Stromal cell of bone marrow (primary cell): Measurements from ENCODE around the gene PTCD2.
A peak's percentile ranks its signal among the peaks of the same experiment; 100 is the strongest.

ENCODE experiments used
- DNase-seq: peaks from one replicate; pipeline ENCODE4 v3.0.0-alpha.2; 2012; ENCODE audit warnings: low read depth

The PTCD2 gene, protein sequence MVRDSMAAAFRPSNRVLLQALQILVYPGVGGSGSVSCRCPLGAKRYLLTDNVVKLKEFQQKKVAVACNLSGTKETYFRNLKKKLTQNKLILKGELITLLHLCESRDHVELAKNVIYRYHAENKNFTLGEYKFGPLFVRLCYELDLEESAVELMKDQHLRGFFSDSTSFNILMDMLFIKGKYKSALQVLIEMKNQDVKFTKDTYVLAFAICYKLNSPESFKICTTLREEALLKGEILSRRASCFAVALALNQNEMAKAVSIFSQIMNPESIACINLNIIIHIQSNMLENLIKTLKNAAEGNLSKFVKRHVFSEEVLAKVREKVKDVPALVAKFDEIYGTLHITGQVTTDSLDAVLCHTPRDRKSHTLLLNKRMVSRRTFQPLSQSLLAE

DNA sequence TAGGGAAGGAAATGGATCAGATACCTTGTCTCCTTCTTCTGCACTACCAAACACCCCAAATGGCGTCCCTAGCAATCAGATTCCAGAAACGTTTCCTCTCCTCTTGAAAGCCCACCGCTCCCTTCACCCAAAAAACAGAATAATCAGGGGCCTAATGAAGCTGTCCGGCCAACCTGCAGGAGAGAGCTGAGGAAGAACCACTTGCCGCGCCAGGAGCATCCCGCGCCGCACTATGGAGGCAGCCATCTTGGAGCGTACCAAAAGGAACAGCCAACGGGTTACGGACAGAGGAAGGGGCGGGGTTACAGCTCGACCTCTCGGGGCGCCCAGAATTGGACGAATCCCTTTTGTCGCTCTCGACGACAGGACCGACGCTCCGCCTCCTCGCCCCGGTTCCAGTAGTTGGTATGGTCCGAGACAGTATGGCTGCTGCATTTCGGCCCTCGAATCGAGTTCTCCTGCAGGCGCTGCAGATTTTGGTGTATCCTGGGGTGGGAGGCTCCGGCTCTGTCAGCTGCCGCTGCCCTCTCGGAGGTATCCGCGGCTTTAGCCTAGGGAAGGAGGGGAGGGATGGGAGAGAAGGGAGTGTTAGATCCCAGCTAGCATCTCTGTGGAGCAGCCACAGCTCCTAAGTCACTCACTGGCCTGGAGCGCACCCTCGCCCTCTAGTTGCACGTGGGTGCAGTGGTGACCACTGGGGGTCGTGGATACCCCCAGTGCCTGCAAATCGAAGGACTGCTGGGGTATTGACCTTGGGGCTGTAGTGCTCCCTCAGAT, at the start of gene PTCD2, which contains the start of gene MRPS27:
Gene PTCD2, plus strand, starts transcription at position 398 of the 777 bp plus-strand sequence. Its CDS starts 10 bp downstream, at position 408.
Gene MRPS27, minus strand, starts transcription at position 265 of the 777 bp plus-strand sequence. Its CDS starts 19 bp downstream, at position 246.
- peak; percentile 98 for DNase-seq

DNA sequence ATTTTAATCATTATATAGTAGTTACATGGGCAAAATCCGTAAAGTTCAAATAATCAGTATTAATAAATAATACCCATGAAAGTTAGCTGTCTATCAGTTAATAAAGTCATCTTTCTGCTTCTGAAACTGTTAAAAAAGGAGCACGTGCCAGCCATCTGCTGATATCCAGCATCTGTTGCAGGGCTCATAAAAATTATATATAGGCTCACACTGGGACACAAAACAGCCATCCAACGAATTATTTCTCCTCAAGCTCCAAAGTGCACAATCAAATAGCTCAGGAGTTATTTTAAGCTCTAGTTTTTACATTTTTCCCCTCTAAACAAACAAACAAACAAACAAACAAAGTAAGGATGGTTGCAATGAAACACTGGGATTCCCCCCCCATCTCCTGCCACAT, 48.5 kb upstream of the PTCD2 start:
- DNase-seq: no peak

DNA sequence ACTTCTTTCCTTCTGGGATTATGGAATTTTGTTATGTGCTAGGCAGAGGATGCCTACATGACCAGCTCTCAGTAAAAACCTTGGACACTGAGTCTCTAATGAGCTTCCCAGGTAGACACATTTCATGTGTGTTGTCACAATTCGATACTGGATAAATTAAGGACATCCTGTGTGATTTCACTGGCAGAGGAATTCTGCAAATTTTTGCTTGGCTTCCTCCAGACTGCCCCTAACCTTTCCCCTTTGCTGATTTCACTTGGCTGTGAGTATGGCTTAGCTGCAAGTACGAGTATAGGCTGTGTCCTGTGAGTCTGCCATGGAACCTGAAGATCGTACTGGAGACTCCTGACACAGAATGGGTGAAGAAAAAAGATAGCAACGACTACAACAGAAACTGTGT, 47.8 kb upstream of the PTCD2 start:
- no peak for DNase-seq

DNA sequence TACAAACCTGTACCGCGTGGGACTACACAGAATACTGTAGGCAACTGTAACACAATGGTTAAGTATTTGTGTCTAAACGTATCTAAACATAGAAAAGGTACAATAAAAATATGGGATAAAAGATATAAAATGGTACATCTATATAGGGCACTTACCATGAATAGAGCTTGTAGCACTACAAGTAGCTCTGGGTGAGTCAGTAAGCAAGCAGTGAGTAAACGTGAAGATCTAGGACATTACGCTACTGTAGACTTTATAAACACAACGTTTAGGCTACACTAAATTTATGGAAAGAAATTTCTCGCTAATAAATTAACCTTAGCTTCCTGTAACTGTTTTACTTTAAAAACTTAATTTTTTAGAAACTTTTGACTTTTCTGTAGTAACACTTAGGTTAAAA, 46.6 kb upstream of the PTCD2 start:
- DNase-seq: no peak

DNA sequence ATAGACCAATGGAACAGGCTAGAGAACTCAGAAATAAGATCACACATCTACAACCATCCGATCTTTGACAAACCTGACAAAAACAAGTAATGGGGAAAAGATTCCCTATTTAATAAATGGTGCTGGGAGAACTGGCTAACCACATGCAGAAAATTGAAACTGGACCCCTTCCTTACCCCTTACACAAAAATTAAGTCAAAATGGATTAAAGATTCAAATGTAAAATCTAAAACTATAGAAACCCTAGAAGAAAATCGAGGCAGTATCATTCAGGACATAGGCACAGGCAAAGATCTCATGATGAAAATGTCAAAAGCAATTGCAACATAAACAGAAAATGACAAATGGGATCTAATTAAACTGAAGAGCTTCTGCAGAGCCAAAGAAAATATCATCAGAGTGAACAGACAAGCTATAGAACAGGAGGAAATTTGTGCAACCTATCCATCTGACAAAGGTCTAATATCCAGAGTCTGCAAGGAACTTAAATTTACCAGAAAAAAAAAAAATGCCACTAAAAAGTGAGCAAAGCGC, 43.9 kb upstream of the PTCD2 start:
- DNase-seq: no peak

DNA sequence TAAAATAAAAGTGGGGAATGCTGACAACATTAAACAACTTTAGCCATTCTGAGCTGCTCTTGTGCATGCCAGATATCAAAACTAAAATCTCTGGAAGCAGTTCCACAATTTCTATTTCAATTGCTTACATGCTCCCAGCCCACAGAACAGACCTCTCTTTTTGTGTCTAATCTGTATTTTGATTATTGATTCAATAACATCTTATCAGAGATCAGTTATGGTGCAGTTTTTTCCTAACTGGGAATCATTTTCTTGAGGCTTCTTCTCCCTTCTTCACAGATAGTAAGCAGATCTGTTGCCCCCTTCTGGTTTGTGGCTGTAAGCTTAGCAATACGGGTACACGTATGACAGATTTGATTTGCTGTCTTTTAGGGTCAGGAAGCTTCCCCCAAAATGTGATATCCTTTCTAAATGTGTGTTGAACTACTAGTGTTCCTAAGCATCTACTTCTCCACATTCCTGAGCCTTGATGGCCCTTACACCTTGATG, 39.5 kb upstream of the PTCD2 start:
- DNase-seq: peak; percentile 47

DNA sequence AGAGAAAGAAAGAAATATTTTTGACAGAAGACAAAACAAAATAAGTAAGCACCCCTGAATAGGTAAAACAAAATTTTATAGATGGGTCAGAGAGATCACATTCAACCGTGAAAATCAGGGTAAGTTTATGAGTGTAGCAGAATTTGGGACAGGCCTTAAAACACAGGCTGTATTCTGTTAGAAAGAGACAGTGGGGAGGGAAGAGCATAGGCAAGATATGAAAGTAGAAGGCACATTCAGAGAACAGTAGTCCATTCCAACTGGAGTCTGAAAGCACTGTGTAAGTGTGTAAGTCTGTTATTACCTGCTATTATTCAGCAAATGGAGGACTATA, 38.8 kb upstream of the PTCD2 start:
- no peak for DNase-seq

DNA sequence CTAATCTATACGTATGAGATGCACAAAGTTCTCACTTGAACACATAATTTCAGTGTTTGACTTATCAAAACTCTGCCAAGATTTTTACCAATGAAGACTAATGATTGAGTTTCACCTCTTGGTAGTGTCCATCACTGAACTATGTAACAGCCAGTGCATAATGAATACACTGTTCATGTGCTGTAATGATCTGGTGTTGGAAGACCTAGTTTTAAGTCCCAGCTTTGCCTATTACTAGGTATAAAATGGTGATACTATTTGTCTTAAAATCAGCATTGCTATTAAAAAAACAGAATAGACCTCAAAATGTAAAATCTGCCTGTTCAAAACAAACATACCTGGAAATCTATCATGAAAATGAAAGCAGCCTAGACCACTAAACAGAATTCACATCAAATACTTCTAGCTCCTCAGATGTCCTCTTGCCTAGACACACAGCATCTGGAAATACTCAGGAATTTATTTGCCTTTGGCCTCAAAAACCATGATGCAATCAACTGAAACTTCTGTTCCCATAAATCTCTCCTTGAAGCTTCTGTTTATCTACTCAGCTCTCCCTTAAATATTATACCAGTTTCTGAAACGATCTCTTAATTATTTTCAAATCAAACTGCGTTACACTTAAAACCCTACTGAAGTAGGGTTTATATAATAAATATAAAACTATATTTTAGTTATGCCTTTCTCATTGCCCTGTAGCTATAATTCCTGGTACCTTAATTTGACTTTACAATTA, 38.2 kb upstream of the PTCD2 start:
- peak; percentile 72 for DNase-seq

DNA sequence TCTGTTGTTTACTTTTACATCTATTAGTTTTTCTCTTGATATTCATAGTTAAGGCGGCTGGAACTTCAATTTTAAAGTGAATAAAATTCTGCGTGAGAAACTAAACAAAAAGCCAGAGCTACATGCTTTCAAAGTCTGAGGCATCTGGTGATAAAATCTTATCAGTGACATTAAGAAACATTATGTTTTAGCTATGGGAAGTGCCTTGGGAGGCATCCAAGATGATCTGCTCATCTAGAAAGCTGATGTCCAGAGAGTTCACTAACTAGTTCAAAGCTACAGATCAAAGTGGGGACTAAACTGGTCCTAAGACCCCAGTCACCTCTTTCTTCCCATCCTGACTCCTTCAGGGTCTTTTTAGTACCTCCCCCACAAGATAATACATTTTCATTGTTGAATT, 37.3 kb upstream of the PTCD2 start:
- no peak for DNase-seq

DNA sequence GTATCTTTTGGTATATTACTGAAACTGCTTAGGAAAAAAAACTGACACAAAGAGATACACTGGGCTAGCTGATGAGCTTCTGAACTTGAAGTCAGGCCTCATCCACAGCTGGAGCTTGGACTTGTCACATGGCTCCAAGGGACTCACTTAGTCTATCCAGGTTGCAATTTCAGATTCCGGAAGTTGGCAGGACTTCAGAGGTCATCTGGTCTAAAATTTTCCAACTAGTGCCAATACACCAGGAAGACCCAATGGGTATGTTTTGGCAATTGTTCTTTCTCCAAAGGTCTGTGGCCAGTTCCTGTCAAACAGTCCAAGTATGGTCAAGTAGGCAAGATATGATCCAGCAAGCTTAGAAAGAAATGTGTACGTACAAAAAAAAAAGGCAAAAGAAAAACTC, 36.8 kb upstream of the PTCD2 start:
- no peak for DNase-seq

DNA sequence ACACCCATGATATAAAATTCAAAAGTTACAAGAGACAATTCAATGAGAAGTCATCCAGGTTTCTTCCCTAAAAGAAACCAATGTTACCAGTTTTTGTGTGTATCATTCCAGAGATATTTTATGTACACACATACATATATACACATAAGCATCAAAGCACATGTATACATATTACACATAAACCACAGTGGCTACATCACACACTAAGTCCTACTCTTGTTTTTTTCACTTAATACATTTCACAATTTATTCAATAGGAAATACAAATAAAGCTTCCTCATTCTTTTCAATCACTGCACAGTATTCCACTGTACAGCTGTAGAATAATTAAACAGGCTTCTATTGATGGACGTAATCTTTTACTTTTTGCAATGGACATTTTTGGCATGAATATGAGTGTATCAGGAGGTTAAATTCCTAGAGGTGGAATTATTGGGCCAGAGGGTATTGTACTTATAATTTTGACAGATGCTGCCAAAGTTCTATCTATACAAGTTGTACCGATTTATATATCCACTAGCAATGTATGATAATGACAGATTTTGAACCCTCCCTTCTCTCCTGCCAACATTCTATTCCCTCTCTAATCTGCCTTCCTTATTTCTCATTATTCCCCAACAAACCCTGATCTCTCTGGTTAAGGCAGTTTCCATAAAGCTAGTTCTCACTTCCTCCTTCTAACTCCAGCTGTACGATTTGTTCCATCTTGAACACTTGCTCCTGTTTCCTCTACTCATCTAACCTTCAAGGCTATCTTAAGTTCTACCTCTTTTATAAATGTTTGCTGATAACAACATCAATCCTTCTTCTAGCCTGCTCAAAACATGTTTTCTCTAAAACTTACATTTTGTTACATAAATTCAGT, 35.4 kb upstream of the PTCD2 start:
- DNase-seq: no peak

DNA sequence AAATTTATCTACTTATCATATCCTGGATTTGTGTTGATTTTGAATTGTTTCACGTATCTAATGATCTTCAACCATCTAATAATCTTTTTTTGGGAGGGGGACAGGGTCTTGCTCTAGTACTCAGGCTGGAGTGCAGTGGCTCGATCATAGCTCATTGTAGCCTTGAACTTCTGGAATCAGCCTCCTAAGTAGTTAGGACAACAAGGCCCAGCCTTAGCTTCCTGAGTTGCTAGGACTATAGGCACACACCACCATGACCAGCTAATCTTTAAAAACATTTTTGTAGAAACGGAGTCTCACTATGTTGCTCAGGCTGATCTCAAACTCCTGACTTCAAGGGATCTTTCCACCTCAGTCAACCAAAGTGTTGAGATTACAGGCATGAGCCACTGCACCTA, 34.8 kb upstream of the PTCD2 start:
- DNase-seq: no peak

DNA sequence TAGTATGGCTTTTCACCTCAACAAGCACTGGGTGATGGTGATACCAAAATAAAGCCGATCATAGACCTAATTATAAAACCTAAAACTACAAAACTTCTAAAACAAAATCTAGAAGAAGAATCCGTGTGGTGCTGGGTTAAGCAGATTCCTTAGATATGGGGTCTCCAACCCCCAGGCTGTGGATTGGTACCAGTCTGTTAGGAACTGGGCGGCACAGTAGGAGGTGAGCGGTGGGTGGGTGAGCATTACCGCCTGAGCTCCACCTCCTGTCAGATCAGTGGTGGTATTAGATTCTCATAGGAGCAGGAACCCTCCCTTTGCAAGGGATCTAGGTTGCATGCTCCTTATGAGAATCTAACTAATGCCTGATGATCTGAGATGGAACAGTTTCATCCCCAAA, 33.4 kb upstream of the PTCD2 start:
- DNase-seq: no peak

DNA sequence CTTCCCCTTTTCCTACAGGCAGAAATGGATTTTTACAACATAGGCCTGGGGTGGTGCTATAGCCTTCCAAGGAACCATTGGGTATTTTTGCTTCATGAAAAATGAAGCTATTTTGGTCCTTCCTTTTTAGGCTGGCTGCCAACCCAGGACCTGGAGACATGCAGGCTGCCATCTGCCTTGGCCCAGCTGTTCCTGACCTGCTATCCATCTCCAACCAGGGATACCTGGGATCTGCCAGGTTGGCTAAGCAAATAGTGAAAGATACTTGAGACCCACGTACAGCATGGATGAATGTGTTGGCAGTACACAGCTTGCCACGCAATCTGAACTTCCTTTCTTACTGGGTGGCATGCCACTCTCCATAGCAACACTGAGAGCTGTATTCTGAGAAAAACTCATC, 31.2 kb upstream of the PTCD2 start:
- no peak for DNase-seq

DNA sequence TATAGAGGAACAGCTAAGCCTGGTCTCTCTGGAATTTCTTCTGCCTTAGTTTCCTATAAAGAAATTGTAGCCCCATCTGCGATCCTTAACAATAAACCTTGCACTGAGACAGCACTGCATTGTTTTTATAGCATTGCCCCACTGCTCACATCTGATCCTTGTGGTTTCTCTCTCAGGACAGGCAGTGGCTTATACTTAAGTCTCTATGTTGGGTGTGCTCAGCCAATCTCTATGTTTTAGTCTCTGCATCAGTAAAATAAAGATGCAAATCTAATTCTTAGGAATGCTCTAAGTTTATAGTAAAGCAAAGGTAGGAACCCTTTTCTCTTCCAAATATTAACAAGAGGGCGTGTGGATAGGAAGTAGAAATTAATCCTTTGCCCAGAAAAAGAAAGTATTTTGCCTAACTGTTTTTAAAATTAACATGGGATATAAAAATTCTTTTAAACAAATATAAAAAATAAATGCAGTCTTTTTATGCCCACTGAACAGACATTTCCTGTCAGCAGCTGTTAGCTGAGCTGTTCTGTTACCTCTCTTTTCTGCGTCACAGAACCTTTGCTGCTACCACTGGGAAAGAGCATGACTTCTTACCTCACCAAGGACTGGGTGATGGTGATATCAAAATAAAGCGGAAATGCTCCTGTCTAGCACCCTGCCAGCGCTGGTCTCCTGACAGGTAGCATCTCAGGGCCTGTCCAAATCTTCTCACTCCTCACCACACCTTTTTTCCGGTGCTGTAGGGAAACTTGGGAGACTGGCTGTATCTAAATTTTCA, 29.6 kb upstream of the PTCD2 start:
- no peak for DNase-seq

DNA sequence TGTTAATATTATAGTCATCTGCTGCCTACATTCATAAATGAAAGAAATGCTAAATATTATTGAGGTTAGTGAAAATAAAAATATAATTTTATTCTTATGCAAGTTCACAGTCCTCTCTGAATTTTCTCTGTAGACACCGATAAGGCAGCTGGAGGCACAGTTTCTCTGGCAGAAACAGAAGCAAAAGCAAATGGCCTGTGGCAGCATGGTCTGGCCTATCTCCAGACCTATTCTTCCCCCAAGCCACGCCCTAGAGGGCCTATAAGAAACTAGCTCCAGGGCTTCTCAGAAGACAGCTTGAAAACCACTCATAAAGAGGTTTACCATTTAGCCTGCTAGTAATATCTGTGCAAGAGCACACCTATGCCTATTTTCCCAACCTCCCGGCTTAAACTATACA, 28.6 kb upstream of the PTCD2 start:
- no peak for DNase-seq

DNA sequence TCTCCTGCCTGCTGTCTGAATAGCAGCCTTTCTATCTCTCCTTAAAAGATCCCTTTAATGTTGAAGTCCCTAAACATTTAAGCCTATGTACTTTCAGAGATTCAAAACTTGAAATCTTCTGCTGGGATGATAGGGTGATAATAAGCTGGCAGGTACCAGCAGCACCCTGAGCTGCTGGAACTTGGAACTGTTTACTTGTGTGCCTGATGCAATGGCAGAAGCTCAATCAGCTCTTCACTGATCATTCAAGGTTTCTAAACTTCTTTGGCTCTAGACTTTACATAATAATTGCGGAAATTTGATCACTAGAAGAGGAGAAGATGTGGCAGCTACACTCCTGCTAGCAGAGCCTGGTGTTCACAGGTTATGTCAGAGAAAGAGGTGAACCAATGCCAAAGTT, 27.8 kb upstream of the PTCD2 start:
- no peak for DNase-seq

DNA sequence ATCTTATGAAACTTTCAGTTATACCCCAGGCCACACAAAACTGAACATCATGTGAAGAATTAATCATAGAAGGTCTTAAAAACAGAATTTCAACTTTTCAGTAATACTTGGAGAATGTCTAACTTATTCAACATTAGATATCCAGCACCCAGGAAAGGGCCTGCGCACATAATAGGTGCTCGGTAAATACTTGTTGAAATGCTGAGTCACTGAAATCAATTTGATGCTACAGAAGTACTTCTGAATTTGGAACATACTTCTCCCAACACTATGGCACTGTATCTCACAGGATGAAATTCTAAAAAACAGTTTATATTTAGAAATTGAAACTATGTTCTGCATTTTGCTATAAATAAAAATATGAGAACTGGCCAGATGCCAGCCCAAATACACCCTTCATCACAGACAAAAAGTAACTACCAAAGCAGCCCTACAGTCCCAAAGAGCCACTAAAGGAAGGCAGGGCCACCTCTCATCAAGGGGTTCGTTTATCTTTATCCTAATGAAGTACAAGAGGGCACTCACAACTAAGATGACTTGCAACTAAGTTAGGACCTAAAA, 26.6 kb upstream of the PTCD2 start:
- DNase-seq: no peak

DNA sequence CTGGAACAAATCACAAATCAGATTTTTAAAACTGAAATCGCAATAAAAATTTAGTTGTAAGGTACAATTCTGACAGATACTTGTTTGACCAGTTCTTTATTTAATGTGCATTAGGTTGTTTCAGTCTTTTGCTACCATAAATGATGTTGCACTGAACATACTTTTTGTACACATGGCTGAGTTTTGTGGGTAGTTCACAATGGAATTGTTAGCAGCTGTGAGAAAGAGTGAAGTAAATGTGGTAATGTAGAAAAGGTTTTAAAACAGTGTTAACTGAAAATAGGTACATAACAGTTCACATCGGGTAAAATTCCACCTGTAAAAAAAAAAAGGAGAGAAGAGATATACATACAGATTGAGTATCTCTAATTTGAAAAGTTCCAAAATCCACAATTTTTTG, 25.7 kb upstream of the PTCD2 start:
- DNase-seq: no peak

DNA sequence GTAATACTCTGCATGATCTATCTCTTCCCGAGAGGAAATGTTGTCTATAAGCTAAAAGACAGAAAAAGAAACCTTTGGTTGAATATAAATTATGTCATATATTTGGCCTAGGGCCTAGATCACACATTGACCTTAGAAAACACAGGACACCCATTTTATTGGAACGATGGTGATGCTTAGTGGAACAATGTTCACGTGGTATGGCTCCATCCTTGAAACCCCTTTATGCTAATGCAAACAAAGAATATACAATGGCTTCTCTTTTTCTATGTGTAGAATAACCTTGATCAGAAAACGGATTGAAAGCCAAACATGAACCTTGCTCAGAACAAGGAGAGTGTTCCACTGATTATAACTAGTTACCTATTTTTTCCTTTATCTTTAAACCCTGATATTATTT, 24.6 kb upstream of the PTCD2 start:
- no peak for DNase-seq
